Measurements from ENCODE around the gene PIWIL1.

GRCh38 chr12:130382818-130383217 is 45.1 kb downstream of the PIWIL1 start:
- TF ChIP-seq, protein P1, sequence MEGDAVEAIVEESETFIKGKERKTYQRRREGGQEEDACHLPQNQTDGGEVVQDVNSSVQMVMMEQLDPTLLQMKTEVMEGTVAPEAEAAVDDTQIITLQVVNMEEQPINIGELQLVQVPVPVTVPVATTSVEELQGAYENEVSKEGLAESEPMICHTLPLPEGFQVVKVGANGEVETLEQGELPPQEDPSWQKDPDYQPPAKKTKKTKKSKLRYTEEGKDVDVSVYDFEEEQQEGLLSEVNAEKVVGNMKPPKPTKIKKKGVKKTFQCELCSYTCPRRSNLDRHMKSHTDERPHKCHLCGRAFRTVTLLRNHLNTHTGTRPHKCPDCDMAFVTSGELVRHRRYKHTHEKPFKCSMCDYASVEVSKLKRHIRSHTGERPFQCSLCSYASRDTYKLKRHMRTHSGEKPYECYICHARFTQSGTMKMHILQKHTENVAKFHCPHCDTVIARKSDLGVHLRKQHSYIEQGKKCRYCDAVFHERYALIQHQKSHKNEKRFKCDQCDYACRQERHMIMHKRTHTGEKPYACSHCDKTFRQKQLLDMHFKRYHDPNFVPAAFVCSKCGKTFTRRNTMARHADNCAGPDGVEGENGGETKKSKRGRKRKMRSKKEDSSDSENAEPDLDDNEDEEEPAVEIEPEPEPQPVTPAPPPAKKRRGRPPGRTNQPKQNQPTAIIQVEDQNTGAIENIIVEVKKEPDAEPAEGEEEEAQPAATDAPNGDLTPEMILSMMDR (conservative IDR thresholded peaks at IDR 0.05 in 1 of 2, IDR thresholded peaks at IDR 0.05 in 1 of 2; ENCODE audit: low read depth in 1 of 2, low read length in 2 of 2): no peak
- no peak for TF ChIP-seq EZH2 (IDR thresholded peaks at IDR 0.05; ENCODE audit: low read length, missing control alignments)

Data from fibroblast of lung (primary cell).